ENCODE results near the gene PLCH1. TPM values are rescaled to one million over a fixed set of nuclear protein-coding genes. Genes with fewer than 3 reads are reported as not detected.

The PLCH1 gene
- total RNA-seq, 2 experiments from 2014 or later = 0.06 TPM; not detected in 1

DNA sequence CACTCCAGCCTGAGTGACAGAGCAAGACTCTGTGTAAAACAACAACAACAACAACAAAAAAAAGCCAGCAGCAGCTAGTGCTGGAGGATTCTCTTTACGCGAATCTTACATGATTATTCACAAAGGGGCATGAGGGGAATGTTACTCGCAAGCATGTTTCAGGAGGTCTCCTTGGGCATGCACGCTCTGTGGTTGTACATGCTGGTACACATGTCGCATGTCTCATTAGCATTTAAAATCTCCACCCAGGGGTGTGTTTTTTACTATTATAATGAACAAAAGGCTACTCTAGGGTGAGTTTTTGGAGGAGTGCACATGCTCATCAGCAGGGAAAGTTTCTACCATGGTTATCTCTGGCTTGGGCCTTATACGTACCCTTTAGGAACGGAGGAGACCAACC is 12.7 kb upstream of the PLCH1 start:
- no TSS peak for BruUV-seq (replicated peaks)
- Histone ChIP-seq H3K27ac (ENCODE audit: low read depth, low read length, poor library complexity, severe bottlenecking) (no peak overlapping the region), H2AFZ (ENCODE audit: low read length) (no peak overlapping the region), H3K4me3 (ENCODE audit: low read depth, low read length, poor library complexity, severe bottlenecking) (no peak overlapping the region), H3K4me2 (ENCODE audit: low read length) (no peak overlapping the region), H3K36me3 (ENCODE audit: insufficient read depth, low read length) (no peaks in the 10 kb centered on the region), H3K4me1 (ENCODE audit: insufficient read depth, low read length, poor library complexity, severe bottlenecking) (no peaks in the 10 kb centered on the region), H3K9me2 (ENCODE audit: insufficient read depth, low read length) (no peaks in the 10 kb centered on the region), H3K79me2 (ENCODE audit: insufficient read depth, low read depth, low read length) (no peaks in the 10 kb centered on the region), H3K9me3 (ENCODE audit: low read length) (no peaks in the 10 kb centered on the region), H4K20me1 (ENCODE audit: insufficient read depth, low read length) (no peaks in the 10 kb centered on the region)
- intact Hi-C loops (cut with micrococcal nuclease; ENCODE audit: unreplicated experiment) = no loop called here
- no peak for DNase-seq (ENCODE audit: low spot score)
- ChIA-PET POLR2A (no interaction called here), CTCF (ENCODE audit: unreplicated experiment) (no interaction called here)
- TF ChIP-seq CTCF (conservative IDR thresholded peaks at IDR 0.05; ENCODE audit: low read length) = no peak
- TF ChIP-seq EZH2phosphoT487 (IDR thresholded peaks at IDR 0.05; ENCODE audit: borderline replicate concordance, low read depth, low read length) = no peak

DNA sequence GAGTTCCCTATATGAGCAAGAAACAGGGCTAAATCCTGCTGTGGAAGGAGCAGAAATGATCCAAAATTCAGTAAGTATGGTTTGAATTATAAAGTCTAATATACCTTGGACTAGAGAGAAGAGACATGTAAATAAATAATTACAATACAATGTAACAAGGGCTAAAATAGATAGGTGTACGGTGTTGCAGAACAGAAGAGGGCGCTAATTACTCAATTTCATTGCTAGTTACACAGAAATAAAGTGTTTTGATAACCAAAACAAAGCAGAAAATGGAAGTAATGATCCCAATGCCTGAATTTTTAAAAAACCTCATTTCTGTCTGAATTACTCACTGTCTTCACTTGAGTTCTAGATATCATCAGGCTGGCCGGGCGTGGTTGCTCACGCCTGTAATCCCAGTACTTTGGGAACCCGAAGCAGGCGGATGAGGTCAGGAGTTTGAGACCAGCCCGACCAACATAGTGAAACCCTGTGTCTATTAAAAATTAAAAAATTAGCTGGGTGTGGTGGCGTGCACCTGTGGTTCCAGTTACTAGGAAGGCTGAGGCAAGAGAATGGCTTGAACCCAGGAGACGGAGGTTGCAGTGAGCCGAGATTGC is 8.3 kb upstream of the PLCH1 start:
- H3K4me3 ChIP-seq (ENCODE audit: low read depth, low read length, poor library complexity, severe bottlenecking) = no peak overlapping the region
- POLR2A ChIA-PET = no interaction called here
- no peak overlapping the region for H2AFZ ChIP-seq (ENCODE audit: low read length)
- intact Hi-C loops (cut with micrococcal nuclease; ENCODE audit: unreplicated experiment) = loop anchor here (5.0 kb wide), 1 partner anchor 119 kb away; the partner anchor contains the start of gene GMPS
- no peaks in the 10 kb centered on the region for H3K4me1 ChIP-seq (ENCODE audit: insufficient read depth, low read length, poor library complexity, severe bottlenecking)
- no peaks in the 10 kb centered on the region for H3K9me2 ChIP-seq (ENCODE audit: insufficient read depth, low read length)
- no peaks in the 10 kb centered on the region for H3K9me3 ChIP-seq (ENCODE audit: low read length)
- CTCF ChIA-PET (ENCODE audit: unreplicated experiment) = no interaction called here
- no peak overlapping the region for H3K27ac ChIP-seq (ENCODE audit: low read depth, low read length, poor library complexity, severe bottlenecking)
- H4K20me1 ChIP-seq (ENCODE audit: insufficient read depth, low read length) = no peaks in the 10 kb centered on the region
- H3K36me3 ChIP-seq (ENCODE audit: insufficient read depth, low read length) = no peaks in the 10 kb centered on the region
- no peaks in the 10 kb centered on the region for H3K79me2 ChIP-seq (ENCODE audit: insufficient read depth, low read depth, low read length)
- no peak for TF ChIP-seq EZH2phosphoT487 (IDR thresholded peaks at IDR 0.05; ENCODE audit: borderline replicate concordance, low read depth, low read length)
- peak; percentile 84 for TF ChIP-seq CTCF (conservative IDR thresholded peaks at IDR 0.05; ENCODE audit: low read length)
- H3K4me2 ChIP-seq (ENCODE audit: low read length) = no peak overlapping the region
- DNase-seq (ENCODE audit: low spot score) = peak; percentile 51
- no TSS peak for BruUV-seq (replicated peaks)

- intact Hi-C loops (cut with micrococcal nuclease; ENCODE audit: unreplicated experiment) = no loop called here
- no TSS peak for BruUV-seq (replicated peaks)
- DNase-seq (ENCODE audit: low spot score) = no peak
- Histone ChIP-seq H3K27ac (ENCODE audit: low read depth, low read length, poor library complexity, severe bottlenecking) (no peak overlapping the region), H3K79me2 (ENCODE audit: insufficient read depth, low read depth, low read length) (no peaks in the 10 kb centered on the region), H3K4me2 (ENCODE audit: low read length) (no peak overlapping the region), H2AFZ (ENCODE audit: low read length) (no peak overlapping the region), H3K4me1 (ENCODE audit: insufficient read depth, low read length, poor library complexity, severe bottlenecking) (peaks cover 9% of the 10 kb centered on the region), H3K4me3 (ENCODE audit: low read depth, low read length, poor library complexity, severe bottlenecking) (no peak overlapping the region), H4K20me1 (ENCODE audit: insufficient read depth, low read length) (no peaks in the 10 kb centered on the region), H3K9me3 (ENCODE audit: low read length) (no peaks in the 10 kb centered on the region), H3K9me2 (ENCODE audit: insufficient read depth, low read length) (no peaks in the 10 kb centered on the region), H3K36me3 (ENCODE audit: insufficient read depth, low read length) (no peaks in the 10 kb centered on the region)
- CTCF ChIA-PET (ENCODE audit: unreplicated experiment) = no interaction called here
- TF ChIP-seq CTCF (conservative IDR thresholded peaks at IDR 0.05; ENCODE audit: low read length) = no peak
- no peak for TF ChIP-seq EZH2phosphoT487 (IDR thresholded peaks at IDR 0.05; ENCODE audit: borderline replicate concordance, low read depth, low read length)
- POLR2A ChIA-PET = no interaction called here
Measured at GRCh38 chr3:155748611-155749365, 3.9 kb upstream of the PLCH1 start.

Data from OCI-LY7 (cell line).